HTR-8/SVneo (cell line): ENCODE data around the gene CTBP2.
"Not testable (repeated sequence)": the region's sequence is repeated elsewhere in the genome, so short reads cannot be mapped to it uniquely, and the experiment has no call there.

Experiments
- DNase-seq: peaks from one replicate; pipeline ENCODE4 v3.0.0; 2011; ENCODE audit warnings: low spot score, mixed read lengths; ENCODE audit not compliant: insufficient read length
- FAIRE-seq: peaks from 2 replicates; lab custom pipeline; 2011; peaks lifted over from hg19 to GRCh38; lab: Jason Lieb, UNC

CTBP2 gene

DNA sequence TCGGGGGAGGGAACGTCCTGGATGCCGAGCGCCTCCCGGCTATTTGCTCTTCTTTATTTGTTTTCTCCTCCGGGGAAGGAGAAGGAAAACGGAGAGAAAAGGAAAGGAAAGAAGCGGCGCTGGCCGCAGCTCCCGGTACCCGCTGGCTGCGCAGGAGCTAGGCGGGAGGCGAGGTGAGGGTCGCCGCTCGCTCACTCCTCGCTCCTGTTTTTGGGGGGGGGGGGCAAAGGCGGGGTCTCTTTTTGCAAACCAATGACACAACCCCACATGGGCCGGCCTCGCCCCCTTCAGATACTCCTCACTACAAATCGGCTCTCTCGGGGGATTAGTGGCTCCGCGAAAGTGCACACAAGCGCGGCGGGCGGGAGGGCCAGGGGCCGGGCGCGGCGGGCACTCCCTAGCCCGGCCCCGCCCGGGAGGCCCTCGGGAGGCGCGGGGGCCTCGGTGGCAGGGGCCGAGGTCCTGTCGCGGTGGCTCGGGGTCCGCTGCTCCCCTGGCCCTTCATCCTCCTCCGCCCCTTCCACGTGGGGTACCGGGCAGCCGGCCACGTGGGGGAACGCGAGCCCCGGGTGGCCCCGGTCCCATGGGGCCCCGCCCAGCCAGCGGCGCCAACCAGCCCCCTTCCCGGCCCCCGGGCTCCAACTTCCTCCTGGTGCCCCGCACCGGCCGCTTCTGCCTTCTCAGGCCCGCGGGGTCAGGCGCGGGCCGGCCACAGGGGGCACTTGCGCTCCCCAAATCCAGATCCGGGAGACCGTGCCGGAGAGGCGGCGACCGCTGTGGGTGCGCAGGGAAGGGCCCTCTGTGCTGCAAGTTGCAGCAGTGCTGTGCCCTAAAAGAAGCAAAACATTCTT lies 718 bp upstream of the CTBP2 start:
- DNase-seq, result peak; percentile 73
- no peak for FAIRE-seq

DNA sequence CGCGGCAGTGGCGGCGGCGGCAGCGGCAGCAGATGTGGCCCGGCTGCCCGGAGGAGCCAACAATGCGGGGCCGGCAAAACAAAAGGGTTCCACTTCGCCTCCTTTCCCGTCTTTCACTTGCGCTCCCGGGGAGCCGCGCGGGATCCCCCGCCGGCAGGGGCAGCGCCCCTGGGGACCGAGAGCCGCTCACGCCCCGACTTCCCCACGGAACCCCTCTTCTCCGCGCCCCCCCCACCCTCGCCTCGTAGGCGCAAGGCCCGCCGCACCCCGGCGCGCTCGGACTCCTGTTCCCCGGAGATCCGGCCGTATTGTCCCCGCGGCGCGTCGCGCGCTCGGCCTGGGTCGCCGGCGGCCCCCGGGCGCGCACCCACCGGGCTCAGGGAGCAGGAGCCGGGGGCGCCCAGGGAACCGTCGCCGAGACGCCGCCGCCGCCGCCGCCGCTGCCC lies 854 bp downstream of the CTBP2 start:
- FAIRE-seq (no peak), DNase-seq (no peak)

DNA sequence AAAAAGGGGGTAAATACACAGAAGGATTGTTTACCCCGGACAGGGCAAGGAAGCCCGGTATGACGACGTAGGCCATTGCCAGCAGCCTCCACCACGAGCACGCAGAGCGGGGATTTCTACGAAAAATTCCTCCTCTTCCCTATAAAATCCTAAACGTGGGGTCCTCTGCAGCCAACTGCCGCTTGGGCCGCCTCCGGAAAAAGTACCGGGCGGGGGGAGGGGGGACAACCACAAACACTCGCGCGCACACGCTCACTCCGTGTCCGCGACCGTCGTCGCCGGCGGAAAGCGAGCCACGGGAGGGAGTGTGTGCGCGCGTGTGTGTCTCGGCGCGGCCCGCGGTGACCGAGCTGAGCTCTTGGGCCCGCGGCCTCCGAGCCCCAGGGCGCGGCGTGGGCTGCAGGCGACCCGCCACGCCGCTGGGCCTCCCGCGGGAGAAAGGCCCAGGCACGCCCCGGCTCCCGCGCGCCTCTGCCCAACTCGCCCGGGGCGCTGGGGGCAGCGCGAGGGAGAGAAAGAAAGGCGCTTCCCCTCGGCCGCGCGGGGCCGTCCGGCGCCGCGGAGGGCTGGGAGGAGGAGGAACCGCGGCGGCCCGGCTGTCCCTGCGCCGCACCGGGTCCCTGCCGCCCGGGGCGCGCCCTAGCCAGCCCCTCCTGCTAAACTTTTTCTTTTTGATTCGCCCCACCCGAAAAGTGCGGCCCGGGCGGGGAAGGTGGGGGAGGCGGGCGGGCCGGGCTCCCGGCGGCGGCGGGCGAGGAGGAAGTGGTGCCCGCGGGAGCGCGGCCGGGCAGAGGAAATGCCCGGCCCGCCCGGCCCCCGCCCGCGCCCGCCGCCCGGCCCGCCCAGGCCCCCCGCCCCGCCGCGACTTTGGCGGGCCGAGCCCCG lies 1.5 kb downstream of the CTBP2 start:
- DNase-seq (no peak), FAIRE-seq (no peak)

DNA sequence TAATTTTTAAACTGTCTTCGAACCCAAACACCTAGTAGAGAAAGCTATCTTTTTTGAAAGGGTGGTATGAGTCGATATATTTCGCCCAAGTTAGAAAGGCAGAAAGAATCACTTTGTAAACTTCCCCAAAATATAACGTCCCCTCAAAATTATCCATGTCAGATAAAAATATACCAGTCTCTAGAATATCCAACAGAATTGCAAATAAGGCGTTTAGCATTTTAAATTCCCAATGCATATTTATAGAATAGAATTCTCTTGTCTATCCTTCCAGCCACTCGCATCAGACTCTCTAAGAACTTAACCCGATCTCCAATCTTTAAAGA lies 2.1 kb downstream of the CTBP2 start:
- DNase-seq (no peak), FAIRE-seq (no peak)

DNA sequence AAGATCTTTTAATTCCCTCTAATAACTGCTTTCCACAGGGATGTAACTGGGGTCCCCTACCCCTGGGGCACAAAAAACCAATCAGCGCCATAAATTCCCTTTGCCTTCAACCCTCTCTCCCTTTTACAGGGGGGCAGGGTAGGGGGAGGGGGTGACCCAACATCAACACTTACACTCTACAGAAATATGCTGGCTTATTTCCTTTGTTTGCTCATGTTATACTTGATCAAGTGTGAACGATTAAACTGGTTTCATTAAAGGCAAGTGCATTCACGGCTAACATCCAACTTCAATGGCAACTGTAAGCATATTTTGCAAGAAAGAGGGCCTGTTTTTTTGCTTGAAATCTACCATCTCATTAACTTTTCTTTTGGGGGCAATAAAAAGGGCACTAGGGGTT lies 2.9 kb downstream of the CTBP2 start:
- FAIRE-seq (no peak), DNase-seq (no peak)

DNA sequence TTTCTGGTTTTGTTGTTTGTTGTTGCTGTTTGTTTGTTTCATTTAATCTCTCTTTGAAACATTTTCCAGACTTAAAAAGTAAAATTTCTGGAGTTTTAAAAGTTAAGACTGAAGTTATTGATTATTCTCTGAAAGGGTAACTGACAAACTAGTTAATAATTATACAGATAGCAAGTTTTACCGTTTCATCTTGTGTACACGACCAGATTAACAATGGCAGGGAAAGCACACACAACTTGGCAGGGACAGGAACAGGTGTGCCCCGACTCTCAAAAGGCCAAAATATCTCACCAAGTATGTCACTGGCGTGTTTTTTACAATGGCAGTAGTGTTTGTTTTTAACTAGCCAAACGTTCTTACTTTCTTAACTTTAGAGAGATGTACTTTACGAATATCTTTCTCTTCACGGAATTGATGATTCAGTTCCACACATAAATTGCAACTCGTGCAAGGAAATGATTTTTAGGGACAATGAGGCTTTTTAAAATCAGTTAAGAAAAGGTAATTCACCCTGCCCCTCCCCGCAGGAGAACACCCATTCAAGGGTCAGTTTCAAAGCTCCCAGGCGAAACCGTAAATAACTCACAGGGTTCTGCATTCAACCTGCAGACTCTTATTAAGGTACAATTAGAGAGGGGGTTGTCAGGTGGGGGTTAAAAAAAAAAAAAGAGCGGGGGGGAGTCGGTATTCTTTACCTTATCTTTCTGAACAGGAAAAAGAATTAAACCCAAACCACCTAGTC lies 3.5 kb downstream of the CTBP2 start:
- DNase-seq (no peak), FAIRE-seq (no peak)

DNA sequence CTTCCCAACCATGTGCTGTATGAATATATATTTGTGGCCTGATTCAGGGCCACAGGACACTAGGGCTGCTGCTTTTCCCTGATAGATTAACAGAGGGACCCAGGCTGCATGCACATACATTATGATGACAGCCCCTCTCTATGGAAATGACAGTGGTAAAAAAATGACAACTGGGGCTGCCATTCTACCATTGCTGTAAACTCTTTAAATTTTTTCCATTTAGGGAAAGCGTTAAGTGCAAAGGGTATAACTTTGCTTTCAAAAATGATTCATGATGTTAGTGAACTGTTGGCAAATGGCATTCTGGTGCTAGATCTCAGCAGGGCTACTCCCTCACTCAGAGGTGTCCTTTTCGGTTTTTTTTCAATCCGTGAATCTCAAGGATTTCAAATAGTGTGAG lies 4.2 kb downstream of the CTBP2 start:
- DNase-seq, result no peak
- no peak for FAIRE-seq

DNA sequence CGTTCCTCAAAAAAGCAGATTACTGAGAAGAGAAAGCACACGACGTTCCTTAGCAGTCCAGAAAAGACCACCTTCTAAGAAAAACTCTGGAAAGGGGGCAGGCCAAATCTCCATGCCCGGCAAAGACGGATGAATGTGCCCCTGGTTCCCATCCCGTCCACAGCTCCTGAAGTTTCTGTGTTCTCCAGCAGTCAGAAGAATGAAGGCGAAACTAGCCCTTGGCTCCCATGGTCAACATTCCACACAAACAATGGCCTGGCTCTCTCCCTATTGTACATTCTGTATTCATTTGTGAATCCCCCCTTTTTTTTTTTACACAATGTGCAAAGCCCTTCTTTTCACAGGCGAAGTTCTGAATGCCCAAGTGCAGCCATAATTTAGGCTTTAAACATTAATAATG lies 5.3 kb downstream of the CTBP2 start:
- FAIRE-seq, result no peak
- no peak for DNase-seq

DNA sequence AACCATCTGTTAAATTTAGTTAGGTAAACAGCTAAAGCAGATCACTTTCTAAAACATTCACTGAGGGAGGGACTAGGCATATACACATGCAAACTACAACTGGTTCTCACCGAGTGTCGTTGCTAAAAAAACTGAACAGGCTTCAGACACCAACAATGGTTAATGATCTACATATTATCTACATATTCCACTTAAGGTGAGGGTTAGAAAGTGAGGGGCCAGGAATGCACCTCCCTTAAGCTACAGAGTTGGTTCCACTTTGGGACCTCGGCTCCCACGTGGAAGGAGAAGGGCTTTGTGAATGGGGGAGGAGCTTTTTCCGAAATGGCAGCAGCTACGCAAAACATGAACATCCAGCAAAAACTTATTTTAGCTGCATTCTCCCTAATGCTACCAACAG lies 5.8 kb downstream of the CTBP2 start:
- DNase-seq (no peak), FAIRE-seq (no peak)

DNA sequence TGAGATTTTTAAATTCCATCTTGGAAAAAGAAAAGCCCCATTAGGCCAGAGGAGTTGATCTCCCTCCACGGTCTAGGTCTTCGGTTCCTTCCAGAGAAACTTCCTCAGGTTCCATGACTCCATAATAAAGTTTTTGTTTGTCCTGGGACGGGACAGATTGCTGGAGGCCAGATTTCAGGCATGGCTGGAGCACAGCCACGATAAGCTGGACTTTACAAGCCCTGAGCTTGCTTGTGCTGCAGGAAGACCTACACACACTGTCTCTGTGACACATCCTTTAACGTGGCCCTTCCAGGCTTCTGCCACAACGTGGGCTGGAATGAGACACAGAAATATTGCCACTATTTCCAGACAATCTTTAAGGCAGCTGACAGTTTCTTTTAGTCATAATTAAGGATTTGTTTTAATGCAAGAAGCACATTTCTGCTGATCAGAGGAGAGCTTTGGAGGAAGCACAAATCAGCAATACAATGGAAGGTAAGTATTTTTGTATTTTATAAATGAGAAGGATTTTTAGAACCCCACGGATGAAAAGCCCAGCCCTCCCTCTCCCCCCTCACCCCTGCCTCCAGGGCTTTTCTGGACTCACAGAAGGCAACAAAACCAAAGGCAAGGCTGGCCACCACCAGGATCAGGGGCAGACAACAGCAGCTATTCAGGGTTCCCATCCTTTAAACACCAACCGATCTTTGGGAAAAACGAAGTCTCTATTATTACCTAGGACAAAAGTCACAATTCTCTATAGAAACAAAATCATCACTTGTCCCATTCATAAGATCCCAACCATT lies 6.5 kb downstream of the CTBP2 start:
- DNase-seq (no peak), FAIRE-seq (no peak)

DNA sequence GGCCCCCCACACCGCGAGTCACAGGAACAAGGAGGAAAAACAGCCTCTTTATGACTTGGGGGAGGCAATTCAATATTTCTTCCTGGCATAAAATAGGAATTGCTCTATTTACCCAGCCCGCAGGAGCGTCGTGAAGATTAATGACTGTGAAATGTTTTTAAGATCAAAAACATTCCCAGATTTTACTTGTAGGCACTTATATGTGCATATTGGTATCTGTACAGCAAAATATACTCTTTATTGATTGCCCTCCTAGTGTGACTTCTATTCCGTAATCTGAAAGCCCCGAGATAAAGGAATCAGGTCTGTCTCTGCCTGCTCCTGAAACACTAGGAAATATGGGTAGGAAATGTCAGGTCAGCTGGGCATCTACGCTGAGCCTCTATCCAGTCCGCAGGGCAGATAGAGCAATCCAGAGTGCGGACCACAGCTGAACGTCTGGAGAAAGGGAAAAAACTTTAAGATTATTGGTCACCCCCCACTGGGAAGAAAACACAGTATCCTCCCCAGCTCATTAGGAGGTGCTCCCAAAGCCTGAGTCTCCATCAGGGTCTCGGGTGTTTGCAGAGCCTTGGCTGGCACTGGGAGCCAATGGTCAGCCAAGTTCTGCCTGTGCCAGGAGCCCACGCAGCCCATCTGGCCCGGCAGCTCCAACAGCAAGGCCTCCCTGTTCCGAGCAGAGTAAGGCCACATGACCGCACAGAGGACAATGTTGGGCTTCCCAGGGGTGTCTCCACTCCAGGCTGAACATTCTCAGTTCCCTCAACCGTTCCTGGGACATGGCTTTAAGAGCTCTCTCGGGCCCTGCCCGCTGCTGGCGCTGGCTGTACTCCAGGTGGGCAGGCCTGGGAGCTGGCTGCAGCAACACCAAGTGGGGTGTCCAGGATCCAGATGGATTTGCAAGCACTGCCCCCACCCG lies 7.7 kb downstream of the CTBP2 start:
- FAIRE-seq (no peak), DNase-seq (no peak)

DNA sequence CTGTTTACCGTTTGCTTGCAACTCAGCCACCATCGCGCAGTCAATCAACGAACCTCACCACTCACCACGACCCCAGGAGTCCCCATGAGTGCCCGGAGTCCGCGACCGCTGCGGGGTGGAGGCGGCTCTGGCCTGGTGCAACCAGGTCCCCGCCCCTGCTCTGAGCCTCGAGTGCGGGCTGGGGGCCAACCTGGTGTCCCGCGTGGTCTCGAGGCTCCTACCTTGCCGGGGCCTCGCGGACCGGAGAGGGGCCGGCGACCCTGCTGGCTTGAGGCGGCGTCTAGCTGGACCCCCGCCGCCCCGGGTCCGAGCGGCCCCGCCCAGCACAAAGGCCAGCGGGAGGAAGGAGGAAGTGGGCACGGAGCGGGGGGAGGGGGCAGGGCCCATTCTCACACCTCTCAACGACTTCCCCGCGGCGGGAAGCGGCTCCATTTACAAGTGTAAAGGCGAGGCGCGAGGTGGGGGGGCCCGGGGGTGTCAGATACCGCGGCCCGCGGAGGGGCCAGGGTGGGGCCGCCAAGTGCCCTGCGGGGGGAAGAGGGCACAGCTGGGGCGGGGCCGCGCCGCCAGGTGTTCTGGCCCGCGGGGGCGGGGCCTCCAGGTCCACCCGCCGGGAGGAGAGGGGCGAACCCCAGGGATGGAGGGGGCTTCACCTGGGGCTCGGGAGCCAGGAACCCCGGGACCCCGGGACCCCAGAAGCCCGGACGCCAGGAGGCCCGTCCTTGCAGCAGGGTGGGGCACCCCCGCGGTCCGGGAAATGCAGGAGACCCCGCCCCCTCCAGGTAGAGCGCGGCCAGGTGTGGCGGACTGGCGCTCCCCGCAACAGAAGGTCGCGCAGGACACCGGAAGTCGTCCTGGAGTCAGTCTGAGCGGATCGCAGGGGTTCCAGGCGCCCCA lies 8.6 kb downstream of the CTBP2 start:
- DNase-seq, result no peak
- FAIRE-seq, result no peak

DNA sequence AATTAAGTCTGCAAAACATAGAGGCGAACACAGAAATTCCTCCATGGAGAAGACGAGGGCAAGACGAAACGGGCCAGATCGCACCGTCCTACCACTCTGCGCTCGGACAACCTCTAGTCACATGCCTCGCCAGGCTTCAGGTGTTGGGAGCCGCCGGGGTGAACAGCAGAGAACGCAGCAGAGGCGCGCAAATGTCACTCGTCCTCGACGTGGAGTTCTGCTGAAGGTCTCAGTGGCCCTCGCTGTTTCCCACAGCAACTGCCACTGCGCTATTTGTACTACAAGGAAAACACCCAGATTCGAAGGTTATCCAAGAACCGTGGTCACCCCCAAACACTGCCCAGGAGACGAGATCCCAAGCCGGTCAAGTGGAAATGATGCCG lies 9.2 kb downstream of the CTBP2 start:
- DNase-seq (no peak), FAIRE-seq (no peak)

DNA sequence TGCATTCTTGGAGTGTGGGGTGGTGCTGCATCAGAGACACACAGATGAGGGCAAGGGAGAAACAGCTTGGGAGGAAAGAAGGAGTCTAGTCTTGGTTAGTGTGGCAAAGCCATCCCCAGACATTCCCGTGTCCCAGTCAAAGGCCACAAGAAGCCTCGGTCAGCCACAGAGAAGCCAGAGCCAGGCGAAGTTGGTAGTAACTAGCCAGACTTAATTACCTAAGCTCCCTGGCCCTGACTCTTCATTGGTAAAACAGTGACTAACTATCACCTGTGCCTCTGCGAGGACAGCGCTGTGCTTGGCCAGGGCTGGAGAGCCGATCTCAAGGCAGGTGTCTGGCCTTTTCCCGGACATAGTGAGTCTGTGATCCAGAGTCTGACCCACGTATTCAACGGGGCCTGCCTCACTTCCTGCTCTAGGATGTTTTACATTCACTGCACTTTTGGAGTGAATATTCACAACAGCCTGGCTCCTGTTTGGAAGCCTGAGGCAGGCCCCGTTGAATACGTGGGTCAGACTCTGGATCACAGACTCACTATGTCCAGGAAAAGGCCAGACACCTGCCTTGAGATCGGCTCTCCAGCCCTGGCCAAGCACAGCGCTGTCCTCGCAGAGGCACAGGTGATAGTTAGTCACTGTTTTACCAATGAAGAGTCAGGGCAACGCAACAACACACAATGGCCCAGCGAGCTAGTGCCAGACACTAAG lies 9.8 kb downstream of the CTBP2 start:
- not testable (repeated sequence) for DNase-seq, FAIRE-seq

DNA sequence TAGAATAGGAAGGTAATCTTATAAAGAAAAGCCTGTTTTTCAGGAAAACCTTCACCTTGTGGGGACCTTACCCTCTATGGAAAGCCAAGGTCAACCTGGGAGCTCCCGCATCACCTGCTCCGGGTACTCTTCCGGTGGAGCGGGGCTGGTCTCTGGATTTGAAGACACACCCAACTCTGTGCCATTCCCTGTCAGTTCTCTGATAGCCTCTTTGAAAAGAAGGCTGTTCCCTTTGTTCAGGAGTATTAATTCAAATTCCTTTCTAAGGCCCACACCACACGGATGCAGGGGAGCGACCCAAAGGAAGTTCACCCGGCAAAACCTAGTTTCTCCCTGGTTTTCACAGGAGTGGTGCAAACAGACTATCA lies 10.7 kb downstream of the CTBP2 start:
- FAIRE-seq (no peak), DNase-seq (no peak)

DNA sequence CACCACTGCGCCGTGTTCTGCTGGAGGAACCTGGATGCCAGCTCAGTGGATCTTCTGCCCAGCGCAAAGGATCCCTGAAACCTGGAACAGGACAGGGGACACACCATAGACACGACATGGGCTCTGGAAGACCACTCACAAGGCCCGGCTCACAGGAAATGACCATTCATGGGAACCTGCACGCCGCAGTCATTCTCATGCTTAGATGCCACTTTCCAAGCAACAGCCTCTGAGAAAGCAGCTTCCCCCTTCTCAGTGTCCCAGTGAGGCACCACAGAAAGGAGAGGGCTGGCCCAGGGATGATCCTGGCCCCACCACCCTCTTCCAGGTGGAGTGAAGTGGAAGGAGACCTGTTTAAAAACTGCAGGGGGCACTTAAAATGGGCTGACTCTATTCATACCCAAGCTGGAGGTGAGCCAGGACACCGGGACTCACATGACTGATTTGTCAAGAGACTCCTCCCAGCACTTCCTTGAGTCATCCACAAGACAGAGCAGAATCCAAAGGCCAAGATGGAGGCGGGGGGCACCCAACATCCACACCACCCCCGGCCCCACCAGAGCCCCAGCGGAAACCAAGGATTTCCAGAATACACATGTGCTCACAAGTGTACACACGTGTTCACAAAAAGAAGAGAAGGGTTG lies 11.2 kb downstream of the CTBP2 start:
- FAIRE-seq (no peak), DNase-seq (no peak)

DNA sequence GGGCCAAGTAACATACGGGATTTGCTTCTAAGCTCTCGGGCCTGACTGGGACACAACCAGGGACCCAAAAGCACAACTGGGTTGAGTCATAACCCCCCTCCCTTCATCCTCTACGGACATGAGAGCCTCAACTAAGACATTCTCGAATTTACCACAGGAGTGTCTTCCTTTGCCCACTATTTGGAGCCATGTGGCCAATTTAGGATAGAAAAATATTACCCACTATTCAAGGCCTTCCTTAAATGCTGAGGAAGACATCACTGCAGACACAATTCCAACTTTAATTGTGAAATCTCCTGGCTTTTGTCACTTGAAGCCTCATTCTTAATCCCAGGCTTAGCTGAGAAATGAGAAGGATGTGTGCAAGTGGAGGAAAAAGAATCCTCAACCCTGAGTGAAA lies 11.8 kb downstream of the CTBP2 start:
- no peak for FAIRE-seq
- no peak for DNase-seq
